SH-SY5Y (cell line): ENCODE results near the gene SNURF.

ENCODE experiments used
- GATA2 ChIP-seq: IDR thresholded peaks from 2 replicates; pipeline ENCODE4 v1.6.1; 2011; ENCODE audit warnings: mild to moderate bottlenecking, low read depth, low read length
- GATA3 ChIP-seq: IDR thresholded peaks from 2 replicates; pipeline ENCODE4 v1.6.1; 2011; ENCODE audit warnings: low read depth, mild to moderate bottlenecking, low read length, moderate library complexity

DNA sequence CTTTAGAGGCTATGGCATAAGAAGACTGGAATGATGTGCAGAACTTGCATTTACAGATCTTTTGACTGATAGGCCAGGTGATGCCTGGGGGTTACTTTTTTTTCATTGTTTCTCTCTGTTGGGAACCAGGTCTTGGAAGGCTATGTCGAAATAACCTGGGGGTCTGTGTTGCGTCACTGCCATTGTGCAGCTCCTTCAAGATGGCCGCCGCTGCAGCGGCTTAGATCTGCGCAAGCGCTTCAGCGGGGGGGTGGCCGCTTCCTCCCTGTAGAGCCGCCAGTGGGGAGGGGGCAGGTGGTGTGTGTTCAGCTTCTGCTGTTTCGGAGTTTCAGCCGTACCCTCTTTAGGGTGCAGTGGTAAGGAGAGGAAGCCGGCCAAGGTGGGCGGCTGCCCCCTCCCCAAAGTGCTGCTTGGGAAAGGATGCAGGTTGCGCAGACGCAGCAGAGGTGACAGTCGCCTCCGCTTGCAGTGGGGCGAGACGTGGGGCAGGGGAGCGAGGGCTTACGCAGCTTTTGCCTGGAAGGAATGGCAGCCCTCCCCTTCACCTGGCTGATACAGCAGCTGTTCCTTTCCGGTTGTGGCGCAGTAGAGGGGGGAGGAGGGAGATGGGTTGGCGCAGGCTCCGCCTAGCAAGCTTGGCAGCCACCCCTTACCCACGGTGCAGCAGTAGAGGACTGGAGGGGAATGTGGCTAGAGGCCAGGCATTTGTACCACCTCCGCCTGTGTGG is 1.5 kb downstream of the SNURF start:
- TF ChIP-seq GATA3 = no peak
- TF ChIP-seq GATA2 = 0 out of 2 replicates have a peak, but pooled peaks have one; percentile 11
